ENCODE measurements around the gene LOXL3. TPM values are rescaled to one million over a fixed set of nuclear protein-coding genes. Genes with fewer than 3 reads are reported as not detected.

The LOXL3 gene
- total and polyA plus RNA-seq, 4 donors = 2.9 to 11.1 (median 6.6) TPM

DNA sequence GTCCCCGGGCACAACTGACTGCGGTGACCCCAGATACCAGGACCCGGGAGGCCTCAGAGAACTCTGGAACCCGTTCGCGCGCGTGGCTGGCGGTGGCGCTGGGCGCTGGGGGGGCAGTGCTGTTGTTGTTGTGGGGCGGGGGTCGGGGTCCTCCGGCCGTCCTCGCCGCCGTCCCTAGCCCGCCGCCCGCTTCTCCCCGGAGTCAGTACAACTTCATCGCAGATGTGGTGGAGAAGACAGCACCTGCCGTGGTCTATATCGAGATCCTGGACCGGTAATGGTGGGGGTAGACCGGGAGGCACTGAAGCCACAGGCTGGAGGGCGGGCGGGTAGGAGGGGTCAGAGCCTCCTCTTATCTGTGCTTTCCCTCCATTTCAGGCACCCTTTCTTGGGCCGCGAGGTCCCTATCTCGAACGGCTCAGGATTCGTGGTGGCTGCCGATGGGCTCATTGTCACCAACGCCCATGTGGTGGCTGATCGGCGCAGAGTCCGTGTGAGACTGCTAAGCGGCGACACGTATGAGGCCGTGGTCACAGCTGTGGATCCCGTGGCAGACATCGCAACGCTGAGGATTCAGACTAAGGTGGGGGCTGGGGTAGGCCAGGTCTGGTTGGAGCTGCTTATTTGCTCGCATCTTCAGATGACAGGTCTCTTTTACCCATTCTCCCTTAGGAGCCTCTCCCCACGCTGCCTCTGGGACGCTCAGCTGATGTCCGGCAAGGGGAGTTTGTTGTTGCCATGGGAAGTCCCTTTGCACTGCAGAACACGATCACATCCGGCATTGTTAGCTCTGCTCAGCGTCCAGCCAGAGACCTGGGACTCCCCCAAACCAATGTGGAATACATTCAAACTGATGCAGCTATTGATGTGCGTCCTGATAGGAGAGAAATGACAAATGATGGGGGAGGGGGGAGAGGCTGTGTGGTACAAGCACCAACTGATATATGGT is 23.2 kb downstream of the LOXL3 start:
- Histone ChIP-seq H3K27me3 (ENCODE audit: control insufficient read depth in 3 of 3, insufficient read depth in 3 of 3, low read length in 2 of 3) (no peaks in the 10 kb centered on the region), H3K36me3 (ENCODE audit: control insufficient read depth in 4 of 4, insufficient read depth in 4 of 4, low read length in 4 of 4) (peaks cover 14 to 44% (median 34%) of the 10 kb centered on the region in 4 donors), H3K9me3 (ENCODE audit: control insufficient read depth in 4 of 4, insufficient read depth in 3 of 4, low read length in 3 of 4) (no peaks in the 10 kb centered on the region), H3K27ac (ENCODE audit: low read depth in 1 of 2, low read length in 1 of 2) (peak overlapping the region; percentile 67 to 81), H3K9ac (ENCODE audit: insufficient read depth in 1 of 2, low read length in 2 of 2) (peak overlapping the region in 1 of 2 donors; percentile 62), H3K4me3 (peak overlapping the region; percentile 69), H3K4me1 (ENCODE audit: control insufficient read depth in 5 of 5, insufficient read depth in 5 of 5, low read length in 5 of 5) (peaks cover 8 to 23% (median 11%) of the 10 kb centered on the region in 5 donors)
- ATAC-seq (ENCODE audit: insufficient read depth, low FRiP score) (no peak), DNase-seq (peak; percentile 43 to 61 (median 56))
- TF ChIP-seq, protein P1, sequence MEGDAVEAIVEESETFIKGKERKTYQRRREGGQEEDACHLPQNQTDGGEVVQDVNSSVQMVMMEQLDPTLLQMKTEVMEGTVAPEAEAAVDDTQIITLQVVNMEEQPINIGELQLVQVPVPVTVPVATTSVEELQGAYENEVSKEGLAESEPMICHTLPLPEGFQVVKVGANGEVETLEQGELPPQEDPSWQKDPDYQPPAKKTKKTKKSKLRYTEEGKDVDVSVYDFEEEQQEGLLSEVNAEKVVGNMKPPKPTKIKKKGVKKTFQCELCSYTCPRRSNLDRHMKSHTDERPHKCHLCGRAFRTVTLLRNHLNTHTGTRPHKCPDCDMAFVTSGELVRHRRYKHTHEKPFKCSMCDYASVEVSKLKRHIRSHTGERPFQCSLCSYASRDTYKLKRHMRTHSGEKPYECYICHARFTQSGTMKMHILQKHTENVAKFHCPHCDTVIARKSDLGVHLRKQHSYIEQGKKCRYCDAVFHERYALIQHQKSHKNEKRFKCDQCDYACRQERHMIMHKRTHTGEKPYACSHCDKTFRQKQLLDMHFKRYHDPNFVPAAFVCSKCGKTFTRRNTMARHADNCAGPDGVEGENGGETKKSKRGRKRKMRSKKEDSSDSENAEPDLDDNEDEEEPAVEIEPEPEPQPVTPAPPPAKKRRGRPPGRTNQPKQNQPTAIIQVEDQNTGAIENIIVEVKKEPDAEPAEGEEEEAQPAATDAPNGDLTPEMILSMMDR (IDR thresholded peaks at IDR 0.05; ENCODE audit: control extremely low read depth, extremely low read depth) = no peak
- 3 to 4% methylated on average over 50 to 54 of the region's 54 CpGs for WGBS, 2 donors

DNA sequence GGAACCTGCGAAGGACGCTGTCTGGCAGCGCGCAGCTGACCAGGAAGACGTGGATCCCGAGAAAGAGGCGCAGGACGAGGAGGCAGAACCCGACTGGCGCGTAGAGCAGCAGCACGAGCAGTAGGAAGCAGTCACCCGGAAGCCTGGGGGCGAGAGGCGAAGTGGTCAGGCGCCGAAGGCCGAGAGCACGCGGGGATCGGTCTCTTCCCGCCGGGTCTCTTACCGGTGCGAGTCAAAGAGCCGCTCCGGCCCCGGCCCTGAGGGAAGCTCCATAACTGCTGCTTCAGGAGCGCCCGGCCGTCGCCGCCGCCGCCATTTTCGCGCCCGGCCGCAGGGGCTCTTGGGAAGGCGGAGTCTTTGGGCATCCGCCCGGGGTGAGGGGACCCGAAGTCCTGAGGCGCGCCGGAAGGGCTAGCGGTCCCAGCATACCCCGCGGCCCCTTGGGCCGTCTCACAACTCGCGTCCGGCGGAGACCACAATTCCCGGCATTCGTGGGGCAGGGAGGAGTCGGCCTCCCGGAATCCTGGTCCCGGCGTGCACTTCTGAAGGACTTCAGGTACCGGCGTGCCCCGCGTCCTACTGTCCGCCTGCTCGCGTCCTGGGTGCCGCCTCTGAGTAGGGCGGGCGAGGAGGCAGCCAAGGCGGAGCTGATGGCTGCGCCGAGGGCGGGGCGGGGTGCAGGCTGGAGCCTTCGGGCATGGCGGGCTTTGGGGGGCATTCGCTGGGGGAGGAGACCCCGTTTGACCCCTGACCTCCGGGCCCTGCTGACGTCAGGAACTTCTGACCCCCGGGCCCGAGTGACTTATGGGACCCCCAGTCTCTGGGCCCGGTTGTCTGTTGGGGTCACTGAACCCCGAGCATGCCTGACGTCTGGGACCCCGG is 24.1 kb downstream of the LOXL3 start, which contains the start of the genes AUP1 and HTRA2:
Gene AUP1, minus strand, starts transcription at position 350 of the 882 bp plus-strand sequence. Its CDS starts 77 bp downstream, at position 273.
Gene HTRA2, plus strand, starts transcription at position 577 of the 882 bp plus-strand sequence. Its CDS starts 74 bp downstream, at position 651.
- H3K36me3 ChIP-seq (ENCODE audit: control insufficient read depth in 4 of 4, insufficient read depth in 4 of 4, low read length in 4 of 4) = peaks cover 14 to 44% (median 35%) of the 10 kb centered on the region in 4 donors
- no peaks in the 10 kb centered on the region for H3K9me3 ChIP-seq (ENCODE audit: control insufficient read depth in 4 of 4, insufficient read depth in 3 of 4, low read length in 3 of 4)
- H3K27me3 ChIP-seq (ENCODE audit: control insufficient read depth in 3 of 3, insufficient read depth in 3 of 3, low read length in 2 of 3) = no peaks in the 10 kb centered on the region
- peak within 1 kb of the TSS; percentile 87 to 97 for H3K27ac ChIP-seq (ENCODE audit: low read depth in 1 of 2, low read length in 1 of 2)
- peak; percentile 99 for DNase-seq
- ATAC-seq (ENCODE audit: insufficient read depth, low FRiP score) = peak; percentile 97
- peak within 1 kb of the TSS; percentile 99 for H3K4me3 ChIP-seq
- peaks cover 8 to 23% (median 11%) of the 10 kb centered on the region in 5 donors for H3K4me1 ChIP-seq (ENCODE audit: control insufficient read depth in 5 of 5, insufficient read depth in 5 of 5, low read length in 5 of 5)
- H3K9ac ChIP-seq (ENCODE audit: insufficient read depth in 1 of 2, low read length in 2 of 2) = peak within 1 kb of the TSS; percentile 84 to 90
- WGBS, 2 donors = 0% methylated on average over 72 to 87 of the region's 87 CpGs
- TF ChIP-seq, protein P1 (IDR thresholded peaks at IDR 0.05; ENCODE audit: control extremely low read depth, extremely low read depth) = no peak

DNA sequence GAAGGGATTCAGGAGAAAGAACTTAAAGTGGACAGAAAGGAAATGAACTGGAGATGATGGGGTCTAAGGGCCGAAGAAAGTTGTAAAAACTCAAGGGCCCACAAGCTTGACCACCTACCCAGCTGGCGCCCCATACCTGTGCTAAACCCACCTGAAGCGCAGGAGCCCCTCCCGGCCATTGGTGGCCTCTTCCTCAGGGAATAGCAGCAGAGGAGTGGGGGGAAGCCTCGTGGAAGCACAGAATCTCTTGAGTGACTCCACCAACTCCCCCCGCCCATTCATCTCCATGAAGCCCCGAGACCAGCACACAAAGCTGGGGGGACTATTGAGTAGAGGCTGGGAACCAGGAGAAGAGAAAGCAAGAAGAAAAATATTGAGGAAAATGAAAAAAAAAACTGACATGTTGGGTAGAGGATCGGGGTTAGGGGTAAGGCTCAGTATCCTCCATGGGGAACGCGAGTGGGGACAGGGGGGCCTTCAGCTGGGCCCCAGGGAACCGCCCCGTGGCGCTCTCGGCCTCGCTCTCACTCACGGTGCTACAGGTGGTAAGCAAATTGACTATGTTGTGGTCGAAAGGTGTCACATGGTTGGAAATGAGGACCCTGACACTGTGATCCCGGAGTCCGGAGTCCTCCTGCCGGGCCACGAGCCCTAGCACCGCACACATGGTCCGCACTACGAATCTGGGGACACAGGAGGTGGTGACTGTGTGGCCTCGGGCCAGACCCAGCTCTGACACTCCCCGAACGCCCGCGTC is 25.0 kb downstream of the LOXL3 start:
- WGBS, 2 donors = 17% methylated on average over 29 of the region's 29 CpGs
- H3K36me3 ChIP-seq (ENCODE audit: control insufficient read depth in 4 of 4, insufficient read depth in 4 of 4, low read length in 4 of 4) = peaks cover 14 to 40% (median 35%) of the 10 kb centered on the region in 4 donors
- H3K27ac ChIP-seq (ENCODE audit: low read depth in 1 of 2, low read length in 1 of 2) = peak overlapping the region; percentile 87 to 97
- H3K9me3 ChIP-seq (ENCODE audit: control insufficient read depth in 4 of 4, insufficient read depth in 3 of 4, low read length in 3 of 4) = no peaks in the 10 kb centered on the region
- H3K4me3 ChIP-seq = peak overlapping the region; percentile 99
- TF ChIP-seq, protein P1 (IDR thresholded peaks at IDR 0.05; ENCODE audit: control extremely low read depth, extremely low read depth) = no peak
- peak overlapping the region; percentile 84 to 90 for H3K9ac ChIP-seq (ENCODE audit: insufficient read depth in 1 of 2, low read length in 2 of 2)
- no peak for DNase-seq
- ATAC-seq (ENCODE audit: insufficient read depth, low FRiP score) = no peak
- peaks cover 8 to 23% (median 11%) of the 10 kb centered on the region in 5 donors for H3K4me1 ChIP-seq (ENCODE audit: control insufficient read depth in 5 of 5, insufficient read depth in 5 of 5, low read length in 5 of 5)
- no peaks in the 10 kb centered on the region for H3K27me3 ChIP-seq (ENCODE audit: control insufficient read depth in 3 of 3, insufficient read depth in 3 of 3, low read length in 2 of 3)
